CD8-positive, alpha-beta memory T cell (primary cell): Measurements from ENCODE around the gene ZC3H4. TPM values are rescaled to one million over a fixed set of nuclear protein-coding genes. Genes with fewer than 3 reads are reported as not detected.
A peak's percentile ranks its signal among the peaks of the same experiment; 100 is the strongest.

Experiments
- CTCF ChIA-PET: fragments of 350-600 bp; sonication (Branson Sonifier 250); formaldehyde crosslinking; loops from one replicate; lab custom pipeline; 2021; ENCODE audit warnings: antibody characterized with exemption; lab: Charles Lee
- POLR2A ChIA-PET: fragments of 350-600 bp; sonication (Branson Sonifier 250); formaldehyde crosslinking; loops from one replicate; lab custom pipeline; 2021; ENCODE audit warnings: antibody characterized with exemption; lab: Charles Lee
- DNase-seq, 5 donors: peaks; one replicate each; pipeline versions ENCODE4 v3.0.0 to v3.0.0-alpha.2; 2020 to 2022; ENCODE audit warnings: mixed read lengths in 1 of 5
- H3K27ac ChIP-seq: one replicate; pipeline ENCODE4 v1.7.0; 2013; ENCODE audit warnings: low read depth, mild to moderate bottlenecking, low read length, moderate library complexity
- H3K27me3 ChIP-seq: 2 replicates; pipeline ENCODE4 v1.7.0; 2013; ENCODE audit warnings: low read length, mild to moderate bottlenecking; ENCODE audit not compliant: insufficient read depth, poor library complexity, severe bottlenecking
- H3K36me3 ChIP-seq: 2 replicates; pipeline ENCODE4 v1.7.0; 2013; ENCODE audit warnings: mild to moderate bottlenecking, low read length, moderate library complexity; ENCODE audit not compliant: insufficient read depth
- H3K4me1 ChIP-seq: 2 replicates; pipeline ENCODE4 v1.7.0; 2013; ENCODE audit warnings: mild to moderate bottlenecking, low read length, moderate library complexity; ENCODE audit not compliant: insufficient read depth
- H3K4me3 ChIP-seq: 2 replicates; pipeline ENCODE4 v1.7.0; 2013; ENCODE audit warnings: mild to moderate bottlenecking, low read length
- H3K9me3 ChIP-seq: 2 replicates; pipeline ENCODE4 v1.7.0; 2013; ENCODE audit warnings: mild to moderate bottlenecking, low read length
- H3K27ac Mint-ChIP-seq, 8 donors: one replicate each; pipeline ENCODE4 v1.8.0; 2020 to 2021; ENCODE audit warnings: mixed read lengths in 8 of 8, mild to moderate bottlenecking in 6 of 8, inconsistent platforms in 3 of 8, moderate library complexity in 3 of 8
- H3K27me3 Mint-ChIP-seq, 2 donors: one replicate each; pipeline ENCODE4 v1.8.0; 2020 to 2021; ENCODE audit warnings: mixed read lengths in 2 of 2, mild to moderate bottlenecking in 1 of 2, moderate library complexity in 1 of 2
- H3K36me3 Mint-ChIP-seq, 3 donors: one replicate each; pipeline ENCODE4 v1.8.0; 2020 to 2021; ENCODE audit warnings: mixed read lengths in 3 of 3, inconsistent platforms in 1 of 3, mild to moderate bottlenecking in 1 of 3
- H3K4me1 Mint-ChIP-seq, 3 donors: one replicate each; pipeline ENCODE4 v1.8.0; 2020 to 2021; ENCODE audit warnings: mixed read lengths in 3 of 3, inconsistent platforms in 1 of 3, mild to moderate bottlenecking in 1 of 3
- H3K4me3 Mint-ChIP-seq, 7 donors: one replicate each; pipeline ENCODE4 v1.8.0; 2020 to 2021; ENCODE audit warnings: mixed read lengths in 7 of 7, mild to moderate bottlenecking in 6 of 7, moderate library complexity in 4 of 7, inconsistent platforms in 2 of 7
- H3K9me3 Mint-ChIP-seq, 5 donors: one replicate each; pipeline ENCODE4 v1.8.0; 2020 to 2022; ENCODE audit warnings: mixed read lengths in 5 of 5, mild to moderate bottlenecking in 3 of 5, moderate library complexity in 2 of 5, inconsistent platforms in 1 of 5
- polyA plus RNA-seq: library from polyadenylated mRNA; unstranded; fragments of 300-500 nt; fragmentation: Illumina TruSeq; gene quantifications from one replicate; pipeline ENCODE4 v1.2.3, GENCODE V29; 2021
- total RNA-seq, 2 experiments: library from RNA; stranded (reverse); gene quantifications; one replicate each; pipeline ENCODE4 v1.2.3, GENCODE V29; 2021

Gene ZC3H4
- total and polyA plus RNA-seq, 3 experiments from 2014 or later, result 3.2 to 99.6 (median 90.3) TPM

- POLR2A ChIA-PET, result interaction anchor here (1.0 kb wide), 2 partner anchors 78 to 175 kb away, joined by 4 to 5 read pairs; partner anchors contain the start of genes ARHGAP35 and ZC3H4
- CTCF ChIA-PET, result interaction anchor here (0.6 to 5.3 kb wide), 27 partner anchors 8 to 287 kb away, joined by 3 to 35 read pairs (median 3); partner anchors contain the start of genes SAE1 and ZC3H4
These were observed 78.2 kb downstream of the ZC3H4 start for GRCh38 chr19:47035127-47036096.

GRCh38 chr19:47032171-47032811, 81.3 kb downstream of the ZC3H4 start:
- Mint-ChIP-seq H3K4me3 (no peak overlapping the region), H3K27ac (no peak overlapping the region), H3K4me1 (peaks cover 16 to 20% (median 20%) of the 10 kb centered on the region in 3 donors), H3K27me3 (peaks cover 28 to 40% of the 10 kb centered on the region in 2 donors), H3K9me3 (no peaks in the 10 kb centered on the region), H3K36me3 (peaks cover 0 to 2% (median 1%) of the 10 kb centered on the region in 3 donors)
- ChIA-PET POLR2A (no interaction called here), CTCF (no interaction called here)
- no peak overlapping the region for H3K27ac ChIP-seq
- H3K27me3 ChIP-seq, result peaks cover 12% of the 10 kb centered on the region
- H3K4me3 ChIP-seq, result no peak overlapping the region
- H3K4me1 ChIP-seq, result peaks cover 14% of the 10 kb centered on the region
- peak; percentile 51 to 76 (median 55) for DNase-seq
- no peaks in the 10 kb centered on the region for H3K36me3 ChIP-seq
- no peaks in the 10 kb centered on the region for H3K9me3 ChIP-seq

More at GRCh38 chr19:47035127-47036096, 78.2 kb downstream of the ZC3H4 start:
- Mint-ChIP-seq H3K4me3 (peak overlapping the region; percentile 84 to 96 (median 91)), H3K36me3 (peaks cover 0 to 2% (median 1%) of the 10 kb centered on the region in 3 donors), H3K9me3 (no peaks in the 10 kb centered on the region), H3K27ac (peak overlapping the region; percentile 74 to 90 (median 82)), H3K4me1 (peaks cover 16 to 24% (median 20%) of the 10 kb centered on the region in 3 donors), H3K27me3 (peaks cover 12 to 18% of the 10 kb centered on the region in 2 donors)
- Histone ChIP-seq H3K27me3 (no peaks in the 10 kb centered on the region), H3K36me3 (no peaks in the 10 kb centered on the region), H3K4me1 (peaks cover 14% of the 10 kb centered on the region), H3K4me3 (peak overlapping the region; percentile 69), H3K9me3 (no peaks in the 10 kb centered on the region), H3K27ac (peak overlapping the region; percentile 48)
- DNase-seq, result peak; percentile 89 to 98 (median 94)

- Histone ChIP-seq H3K27ac (no peak overlapping the region), H3K4me1 (peaks cover 1% of the 10 kb centered on the region), H3K36me3 (no peaks in the 10 kb centered on the region), H3K9me3 (no peaks in the 10 kb centered on the region), H3K27me3 (peaks cover 26% of the 10 kb centered on the region), H3K4me3 (no peak overlapping the region)
- H3K4me3 Mint-ChIP-seq, result no peak overlapping the region
- no peaks in the 10 kb centered on the region for H3K9me3 Mint-ChIP-seq
- peaks cover 0 to 2% (median 0%) of the 10 kb centered on the region in 3 donors for H3K36me3 Mint-ChIP-seq
- H3K27me3 Mint-ChIP-seq, result peaks cover 44 to 57% of the 10 kb centered on the region in 2 donors
- no peak overlapping the region for H3K27ac Mint-ChIP-seq
- ChIA-PET POLR2A (interaction anchor here (0.7 to 0.9 kb wide), 2 partner anchors 10 to 224 kb away, joined by 3 to 4 read pairs; no protein-coding TSS in a partner anchor), CTCF (interaction anchor here (0.7 to 1.4 kb wide), 2 partner anchors 15 to 1990 kb away, joined by 3 to 4 read pairs; no protein-coding TSS in a partner anchor)
- H3K4me1 Mint-ChIP-seq, result peaks cover 3 to 7% (median 5%) of the 10 kb centered on the region in 3 donors
- no peak for DNase-seq
These were observed 85.4 kb downstream of the ZC3H4 start for GRCh38 chr19:47028195-47028601.

GRCh38 chr19:47027586-47028088, 85.9 kb downstream of the ZC3H4 start:
- Histone ChIP-seq H3K36me3 (no peaks in the 10 kb centered on the region), H3K27ac (no peak overlapping the region), H3K27me3 (peaks cover 31% of the 10 kb centered on the region), H3K9me3 (no peaks in the 10 kb centered on the region), H3K4me3 (no peak overlapping the region), H3K4me1 (peaks cover 6% of the 10 kb centered on the region)
- ChIA-PET POLR2A (no interaction called here), CTCF (interaction anchor here (0.7 kb wide), 1 partner anchor 1989 kb away, joined by 3 read pairs; no protein-coding TSS in a partner anchor)
- Mint-ChIP-seq H3K36me3 (peaks cover 0 to 2% (median 0%) of the 10 kb centered on the region in 3 donors), H3K4me1 (peaks cover 8 to 12% (median 10%) of the 10 kb centered on the region in 3 donors), H3K4me3 (no peak overlapping the region), H3K9me3 (no peaks in the 10 kb centered on the region), H3K27ac (no peak overlapping the region), H3K27me3 (peaks cover 50 to 62% of the 10 kb centered on the region in 2 donors)
- no peak for DNase-seq

- H3K27ac ChIP-seq, result no peak overlapping the region
- ChIA-PET CTCF (interaction anchor here (1.0 to 1.8 kb wide), 2 partner anchors 8 to 14 kb away, joined by 3 to 8 read pairs; no protein-coding TSS in a partner anchor), POLR2A (no interaction called here)
- no peak overlapping the region for H3K4me3 Mint-ChIP-seq
- no peak for DNase-seq
- H3K4me1 Mint-ChIP-seq, result peaks cover 7 to 13% (median 8%) of the 10 kb centered on the region in 3 donors
- no peak overlapping the region for H3K4me3 ChIP-seq
- no peaks in the 10 kb centered on the region for H3K36me3 ChIP-seq
- peaks cover 36% of the 10 kb centered on the region for H3K27me3 ChIP-seq
- H3K27ac Mint-ChIP-seq, result no peak overlapping the region
- H3K9me3 Mint-ChIP-seq, result no peaks in the 10 kb centered on the region
- peaks cover 6% of the 10 kb centered on the region for H3K4me1 ChIP-seq
- peaks cover 0 to 2% (median 0%) of the 10 kb centered on the region in 3 donors for H3K36me3 Mint-ChIP-seq
- H3K27me3 Mint-ChIP-seq, result peaks cover 51 to 62% of the 10 kb centered on the region in 2 donors
- H3K9me3 ChIP-seq, result no peaks in the 10 kb centered on the region
These were observed 86.7 kb downstream of the ZC3H4 start for GRCh38 chr19:47026889-47027288.

GRCh38 chr19:47026156-47026555, 87.4 kb downstream of the ZC3H4 start:
- no peak overlapping the region for H3K4me3 ChIP-seq
- Mint-ChIP-seq H3K27me3 (peaks cover 54 to 65% of the 10 kb centered on the region in 2 donors), H3K9me3 (no peaks in the 10 kb centered on the region), H3K27ac (no peak overlapping the region), H3K4me1 (peaks cover 8 to 16% (median 8%) of the 10 kb centered on the region in 3 donors), H3K4me3 (no peak overlapping the region), H3K36me3 (peaks cover 0 to 2% (median 0%) of the 10 kb centered on the region in 3 donors)
- peaks cover 44% of the 10 kb centered on the region for H3K27me3 ChIP-seq
- no peak for DNase-seq
- H3K4me1 ChIP-seq, result peaks cover 13% of the 10 kb centered on the region
- ChIA-PET POLR2A (no interaction called here), CTCF (interaction anchor here (0.6 to 1.8 kb wide), 5 partner anchors 9 to 222 kb away, joined by 3 to 8 read pairs (median 3); no protein-coding TSS in a partner anchor)
- H3K27ac ChIP-seq, result no peak overlapping the region
- no peaks in the 10 kb centered on the region for H3K36me3 ChIP-seq
- no peaks in the 10 kb centered on the region for H3K9me3 ChIP-seq

- Histone ChIP-seq H3K27ac (no peak overlapping the region), H3K4me3 (no peak overlapping the region), H3K27me3 (peaks cover 54% of the 10 kb centered on the region), H3K4me1 (peaks cover 23% of the 10 kb centered on the region), H3K36me3 (no peaks in the 10 kb centered on the region), H3K9me3 (no peaks in the 10 kb centered on the region)
- no peaks in the 10 kb centered on the region for H3K36me3 Mint-ChIP-seq
- POLR2A ChIA-PET, result no interaction called here
- no peak overlapping the region for H3K4me3 Mint-ChIP-seq
- CTCF ChIA-PET, result interaction anchor here (3.0 kb wide), 1 partner anchor 12 kb away, joined by 29 read pairs; no protein-coding TSS in a partner anchor
- no peak overlapping the region for H3K27ac Mint-ChIP-seq
- H3K4me1 Mint-ChIP-seq, result peaks cover 8 to 19% (median 10%) of the 10 kb centered on the region in 3 donors
- no peak for DNase-seq
- H3K27me3 Mint-ChIP-seq, result peaks cover 48 to 58% of the 10 kb centered on the region in 2 donors
- no peaks in the 10 kb centered on the region for H3K9me3 Mint-ChIP-seq
These were observed 89.1 kb downstream of the ZC3H4 start for GRCh38 chr19:47024502-47024901.
